Measurements from ENCODE around the gene EIF4B.

Gene EIF4B

GRCh38 chr12:53065975-53066931 lies 60.0 kb downstream of the EIF4B start:
- no peak for DNase-seq (ENCODE audit: extremely low read depth, low read depth)
- peak; percentile 84 for TF ChIP-seq CTCF (IDR thresholded peaks at IDR 0.05; ENCODE audit: low read depth, low read length)

GRCh38 chr12:53067074-53067992 lies 61.1 kb downstream of the EIF4B start:
- TF ChIP-seq CTCF (IDR thresholded peaks at IDR 0.05; ENCODE audit: low read depth, low read length): no peak
- DNase-seq (ENCODE audit: extremely low read depth, low read depth): no peak

- no peak for TF ChIP-seq CTCF (IDR thresholded peaks at IDR 0.05; ENCODE audit: low read depth, low read length)
- DNase-seq (ENCODE audit: extremely low read depth, low read depth): no peak
Observed at GRCh38 chr12:53067993-53068770, 61.9 kb downstream of the EIF4B start.

GRCh38 chr12:53068811-53069585 lies 62.7 kb downstream of the EIF4B start:
- DNase-seq (ENCODE audit: extremely low read depth, low read depth): no peak
- no peak for TF ChIP-seq CTCF (IDR thresholded peaks at IDR 0.05; ENCODE audit: low read depth, low read length)

- DNase-seq (ENCODE audit: extremely low read depth, low read depth): no peak
- no peak for TF ChIP-seq CTCF (IDR thresholded peaks at IDR 0.05; ENCODE audit: low read depth, low read length)
Observed at GRCh38 chr12:53069621-53070410, 63.6 kb downstream of the EIF4B start.
